PC-9 (cell line): ENCODE measurements around the gene ERC1.

Experiments used
- CTCF ChIP-seq: fragments of 200-600 bp; sonication (generic); conservative IDR thresholded peaks from 2 replicates; pipeline ENCODE4 v1.6.1; 2017; ENCODE audit warnings: mixed run types, antibody characterized with exemption, mild to moderate bottlenecking, moderate library complexity
- EZH2 ChIP-seq: fragments of 200-600 bp; sonication (generic); IDR thresholded peaks from 2 replicates; pipeline ENCODE4 v1.8.0; 2017; ENCODE audit warnings: antibody characterized with exemption, low read depth

DNA sequence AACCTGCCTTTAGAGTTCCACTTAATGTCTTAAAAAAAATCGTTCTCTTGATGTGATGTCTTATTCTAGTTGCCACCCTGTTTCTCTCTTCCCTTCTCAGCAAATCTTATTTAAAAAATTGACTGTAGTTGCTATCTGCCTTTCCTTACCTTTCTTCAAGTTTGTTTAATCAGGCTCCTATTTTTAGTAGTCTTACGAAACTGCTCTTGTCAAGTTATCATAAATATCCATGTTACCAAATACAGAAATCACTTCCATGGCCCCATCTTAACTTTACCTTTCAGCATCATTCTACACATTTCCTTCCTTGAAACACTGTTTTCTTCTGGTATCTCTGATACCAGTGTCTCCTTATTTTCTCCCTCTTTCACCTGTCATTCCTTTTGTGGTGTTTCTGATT is 227.3 kb downstream of the ERC1 start:
- TF ChIP-seq EZH2 = no peak
- TF ChIP-seq CTCF = no peak
